ENCODE results near the gene GGN. TPM values are rescaled to one million over a fixed set of nuclear protein-coding genes. Genes with fewer than 3 reads are reported as not detected.

Gene GGN
- total RNA-seq, 1 donor from 2014 or later: 0.59 TPM

- H3K4me1 ChIP-seq: peaks cover 17% of the 10 kb centered on the region
- ATAC-seq (no peak), DNase-seq (no peak)
- H3K9me3 ChIP-seq: no peaks in the 10 kb centered on the region
- peaks cover 56% of the 10 kb centered on the region for H3K36me3 ChIP-seq
- no peak overlapping the region for H3K27ac ChIP-seq
- no peaks in the 10 kb centered on the region for H3K27me3 ChIP-seq (ENCODE audit: low read depth)
- intact Hi-C loops (cut with DNase I): no loop called here
- no peak overlapping the region for H3K4me3 ChIP-seq
- no peak for TF ChIP-seq CTCF (IDR thresholded peaks at IDR 0.05)
Observed at GRCh38 chr19:38377052-38377451, 10.8 kb downstream of the GGN start.

- Histone ChIP-seq H3K36me3 (peaks cover 51% of the 10 kb centered on the region), H3K4me3 (no peak overlapping the region), H3K27me3 (ENCODE audit: low read depth) (no peaks in the 10 kb centered on the region), H3K27ac (no peak overlapping the region), H3K4me1 (peaks cover 17% of the 10 kb centered on the region), H3K9me3 (no peaks in the 10 kb centered on the region)
- intact Hi-C loops (cut with DNase I): no loop called here
- no peak for TF ChIP-seq CTCF (IDR thresholded peaks at IDR 0.05)
- DNase-seq (no peak), ATAC-seq (no peak)
Observed at GRCh38 chr19:38376576-38376975, 11.3 kb downstream of the GGN start.

- no peaks in the 10 kb centered on the region for H3K9me3 ChIP-seq
- no peaks in the 10 kb centered on the region for H3K27me3 ChIP-seq (ENCODE audit: low read depth)
- H3K4me1 ChIP-seq: peaks cover 17% of the 10 kb centered on the region
- H3K4me3 ChIP-seq: peak overlapping the region; percentile 95
- DNase-seq: no peak
- H3K36me3 ChIP-seq: peaks cover 43% of the 10 kb centered on the region
- TF ChIP-seq CTCF (IDR thresholded peaks at IDR 0.05): no peak
- ATAC-seq: no peak
- intact Hi-C loops (cut with DNase I): no loop called here
- no peak overlapping the region for H3K27ac ChIP-seq
Observed at GRCh38 chr19:38375748-38376147, 12.1 kb downstream of the GGN start.

GRCh38 chr19:38375098-38375493, 12.7 kb downstream of the GGN start:
- H3K27me3 ChIP-seq (ENCODE audit: low read depth): no peaks in the 10 kb centered on the region
- intact Hi-C loops (cut with DNase I): no loop called here
- peak overlapping the region; percentile 91 for H3K27ac ChIP-seq
- peak in 1 of 2 donors; percentile 31 for ATAC-seq
- peak overlapping the region; percentile 95 for H3K4me3 ChIP-seq
- H3K4me1 ChIP-seq: peaks cover 17% of the 10 kb centered on the region
- DNase-seq: no peak
- no peaks in the 10 kb centered on the region for H3K9me3 ChIP-seq
- no peak for TF ChIP-seq CTCF (IDR thresholded peaks at IDR 0.05)
- peaks cover 38% of the 10 kb centered on the region for H3K36me3 ChIP-seq

- Histone ChIP-seq H3K4me1 (peaks cover 17% of the 10 kb centered on the region), H3K27ac (peak within 1 kb of the TSS; percentile 91), H3K36me3 (peaks cover 32% of the 10 kb centered on the region), H3K27me3 (ENCODE audit: low read depth) (no peaks in the 10 kb centered on the region), H3K4me3 (peak within 1 kb of the TSS; percentile 95), H3K9me3 (no peaks in the 10 kb centered on the region)
- ATAC-seq (peak; percentile 99), DNase-seq (peak; percentile 100)
- intact Hi-C loops (cut with DNase I): no loop called here
- peak; percentile 48 for TF ChIP-seq CTCF (IDR thresholded peaks at IDR 0.05)
Observed at GRCh38 chr19:38374332-38375097, 13.3 kb downstream of the GGN start, which contains the start of gene PSMD8. Gene PSMD8, plus strand, starts transcription at chr19:38374571. Its CDS starts 31 bp downstream, at chr19:38374602.

Data from lower lobe of right lung (tissue), 2 donors.